Cardiac muscle cell (in vitro differentiated cells and primary cell): ENCODE data around the gene RPIA. TPM values are rescaled to one million over a fixed set of nuclear protein-coding genes. Genes with fewer than 3 reads are reported as not detected.

Experiments used
- DNase-seq, 2 donors: peaks; one replicate each; pipeline versions ENCODE4 v3.0.0 to v3.0.0-alpha.2; 2010 to 2017; ENCODE audit warnings: low read depth in 1 of 2, low spot score in 1 of 2
- H3K27ac ChIP-seq: fragments of 200-600 bp; sonication (generic); 2 replicates; pipeline ENCODE4 v1.5.1; 2016
- H3K27me3 ChIP-seq: fragments of 200-600 bp; sonication (generic); 2 replicates; pipeline ENCODE4 v1.6.0; 2016; ENCODE audit warnings: control low read depth
- H3K36me3 ChIP-seq: fragments of 200-600 bp; sonication (generic); 2 replicates; pipeline ENCODE4 v1.5.1; 2016; ENCODE audit warnings: control low read depth
- H3K4me1 ChIP-seq: fragments of 200-600 bp; sonication (generic); 2 replicates; pipeline ENCODE4 v1.8.1; 2017; ENCODE audit warnings: low read depth, mild to moderate bottlenecking, mixed run types
- H3K4me3 ChIP-seq: fragments of 200-600 bp; sonication (generic); 2 replicates; pipeline ENCODE4 v1.5.1; 2016; ENCODE audit warnings: mild to moderate bottlenecking
- H3K9me3 ChIP-seq: fragments of 200-600 bp; sonication (generic); 2 replicates; pipeline ENCODE4 v1.5.1; 2017; ENCODE audit warnings: low read depth, mild to moderate bottlenecking, control low read depth
- CTCF ChIP-seq: IDR thresholded peaks from 2 replicates; pipeline ENCODE4 v1.5.1; 2012; ENCODE audit warnings: low read depth, mild to moderate bottlenecking, low read length
- polyA plus RNA-seq: library from polyadenylated mRNA; unstranded; fragments of >200 nt; fragmentation: Nextera tagmentation; extraction: Ambion mirVana; gene quantifications from 2 replicates; pipeline ENCODE4 v1.2.1, GENCODE V29; 2016
- total RNA-seq: library from RNA; depleted of rRNA; stranded (reverse); fragments of >200 nt; gene quantifications from 2 replicates; pipeline ENCODE4 v1.2.3, GENCODE V29; 2016

The RPIA gene
- total and polyA plus RNA-seq, 2 experiments from 2014 or later = 8.8 to 19.5 TPM

- DNase-seq = no peak
- Histone ChIP-seq H3K27ac (no peak overlapping the region), H3K36me3 (no peaks in the 10 kb centered on the region), H3K9me3 (no peaks in the 10 kb centered on the region), H3K4me3 (no peak overlapping the region), H3K4me1 (no peaks in the 10 kb centered on the region), H3K27me3 (no peaks in the 10 kb centered on the region)
- TF ChIP-seq CTCF = no peak
Measured at GRCh38 chr2:88724643-88725332, 33.3 kb downstream of the RPIA start.

- Histone ChIP-seq H3K4me3 (no peak overlapping the region), H3K4me1 (no peaks in the 10 kb centered on the region), H3K36me3 (no peaks in the 10 kb centered on the region), H3K27me3 (no peaks in the 10 kb centered on the region), H3K9me3 (no peaks in the 10 kb centered on the region), H3K27ac (no peak overlapping the region)
- peak in 1 of 2 donors; percentile 32 for DNase-seq
- no peak for TF ChIP-seq CTCF
Measured at GRCh38 chr2:88729061-88729745, 37.7 kb downstream of the RPIA start.

- no peak for TF ChIP-seq CTCF
- no peak overlapping the region for H3K4me3 ChIP-seq
- no peaks in the 10 kb centered on the region for H3K9me3 ChIP-seq
Measured at GRCh38 chr2:88733155-88733902, 41.9 kb downstream of the RPIA start.

GRCh38 chr2:88735133-88735532 is 43.7 kb downstream of the RPIA start:
- Histone ChIP-seq H3K4me3 (no peak overlapping the region), H3K9me3 (no peaks in the 10 kb centered on the region), H3K4me1 (no peaks in the 10 kb centered on the region), H3K27me3 (no peaks in the 10 kb centered on the region), H3K36me3 (no peaks in the 10 kb centered on the region), H3K27ac (no peak overlapping the region)
- no peak for TF ChIP-seq CTCF
- DNase-seq = no peak

More at GRCh38 chr2:88733155-88733902, 41.9 kb downstream of the RPIA start:
- no peak for DNase-seq
- Histone ChIP-seq H3K27ac (no peak overlapping the region), H3K27me3 (no peaks in the 10 kb centered on the region), H3K4me1 (no peaks in the 10 kb centered on the region), H3K36me3 (no peaks in the 10 kb centered on the region)

- no peak for DNase-seq
- H3K9me3 ChIP-seq = no peaks in the 10 kb centered on the region
- H3K4me1 ChIP-seq = no peaks in the 10 kb centered on the region
- H3K36me3 ChIP-seq = no peaks in the 10 kb centered on the region
- H3K27me3 ChIP-seq = no peaks in the 10 kb centered on the region
- H3K4me3 ChIP-seq = no peak overlapping the region
- no peak overlapping the region for H3K27ac ChIP-seq
- no peak for TF ChIP-seq CTCF
Measured at GRCh38 chr2:88735853-88736252, 44.4 kb downstream of the RPIA start.
